Superior temporal gyrus (tissue), 1 donor: ENCODE measurements around the gene MAS1L.

ENCODE experiments used
- DNase-seq: peaks from one replicate; pipeline ENCODE4 v3.0.0-alpha.2; 2016; ENCODE audit errors: extremely low spot score

The MAS1L gene

GRCh38 chr6:29487660-29488059, at the start of gene MAS1L:
Gene MAS1L, minus strand, starts transcription at chr6:29487956. Its CDS starts 54 bp downstream, at chr6:29487902.
- no peak for DNase-seq

- no peak for DNase-seq
Measured at GRCh38 chr6:29532320-29532951, 44.7 kb upstream of the MAS1L start.

GRCh38 chr6:29531668-29532067, 43.9 kb upstream of the MAS1L start:
- DNase-seq: no peak

- DNase-seq: no peak
Measured at GRCh38 chr6:29530671-29531310, 43.0 kb upstream of the MAS1L start.

GRCh38 chr6:29529956-29530355, 42.2 kb upstream of the MAS1L start:
- DNase-seq: no peak

- DNase-seq: no peak
Measured at GRCh38 chr6:29528988-29529560, 41.3 kb upstream of the MAS1L start.

GRCh38 chr6:29528300-29528931, 40.7 kb upstream of the MAS1L start:
- no peak for DNase-seq

- DNase-seq: no peak
Measured at GRCh38 chr6:29527564-29527963, 39.8 kb upstream of the MAS1L start.

GRCh38 chr6:29527126-29527525, 39.4 kb upstream of the MAS1L start:
- no peak for DNase-seq

- DNase-seq: no peak
Measured at GRCh38 chr6:29525311-29525639, 37.5 kb upstream of the MAS1L start.

- DNase-seq: no peak
Measured at GRCh38 chr6:29524444-29525310, 36.9 kb upstream of the MAS1L start.

GRCh38 chr6:29524044-29524443, 36.3 kb upstream of the MAS1L start:
- no peak for DNase-seq

GRCh38 chr6:29522227-29522626, 34.5 kb upstream of the MAS1L start:
- DNase-seq: no peak

- no peak for DNase-seq
Measured at GRCh38 chr6:29521006-29521680, 33.4 kb upstream of the MAS1L start.

- DNase-seq: no peak
Measured at GRCh38 chr6:29520232-29520631, 32.5 kb upstream of the MAS1L start.

- no peak for DNase-seq
Measured at GRCh38 chr6:29519291-29520010, 31.7 kb upstream of the MAS1L start.

- DNase-seq: no peak
Measured at GRCh38 chr6:29517728-29518440, 30.1 kb upstream of the MAS1L start.

- DNase-seq: no peak
Measured at GRCh38 chr6:29517245-29517644, 29.5 kb upstream of the MAS1L start.

GRCh38 chr6:29516108-29516507, 28.4 kb upstream of the MAS1L start:
- no peak for DNase-seq

GRCh38 chr6:29510746-29511300, 23.1 kb upstream of the MAS1L start:
- no peak for DNase-seq
